Adipocyte (in vitro differentiated cells): ENCODE measurements around the gene METTL8.
"Not testable (repeated sequence)": the region's sequence is repeated elsewhere in the genome, so short reads cannot be mapped to it uniquely, and the experiment has no call there.

ENCODE experiments used
- DNase-seq: peaks from one replicate; pipeline ENCODE4 v3.0.0-alpha.2; 2015; ENCODE audit warnings: low read depth
- H3K27me3 ChIP-seq: replicated peaks from 2 replicates; pipeline ENCODE4 v1.7.0; 2013; ENCODE audit warnings: mild to moderate bottlenecking, low read length, moderate library complexity; ENCODE audit not compliant: control insufficient read depth, insufficient read depth
- H3K36me3 ChIP-seq: 2 replicates; pipeline ENCODE4 v1.7.0; 2013; ENCODE audit warnings: low read length, mild to moderate bottlenecking, moderate library complexity; ENCODE audit not compliant: control insufficient read depth, insufficient read depth, severe bottlenecking
- H3K4me1 ChIP-seq: 2 replicates; pipeline ENCODE4 v1.7.0; 2013; ENCODE audit warnings: mild to moderate bottlenecking, low read length, moderate library complexity; ENCODE audit not compliant: control insufficient read depth, insufficient read depth
- H3K4me3 ChIP-seq: 2 replicates; pipeline ENCODE4 v1.7.0; 2013; ENCODE audit warnings: mild to moderate bottlenecking, low read length, moderate library complexity
- H3K9ac ChIP-seq: 2 replicates; pipeline ENCODE4 v1.7.0; 2013; ENCODE audit warnings: mild to moderate bottlenecking, low read length, moderate library complexity
- H3K9me3 ChIP-seq: 2 replicates; pipeline ENCODE4 v1.7.0; 2013; ENCODE audit warnings: mild to moderate bottlenecking, low read length, moderate library complexity; ENCODE audit not compliant: control insufficient read depth

METTL8 gene

GRCh38 chr2:171319164-171319810, 114.5 kb downstream of the METTL8 start:
- no peak overlapping the region for H3K4me3 ChIP-seq
- no peaks in the 10 kb centered on the region for H3K9me3 ChIP-seq
- H3K36me3 ChIP-seq: peaks cover 23% of the 10 kb centered on the region
- no peaks in the 10 kb centered on the region for H3K27me3 ChIP-seq
- H3K9ac ChIP-seq: peak overlapping the region; percentile 4
- DNase-seq: peak; percentile 21
- H3K4me1 ChIP-seq: peaks cover 10% of the 10 kb centered on the region

GRCh38 chr2:171318463-171318934, 115.3 kb downstream of the METTL8 start:
- Histone ChIP-seq H3K36me3 (peaks cover 15% of the 10 kb centered on the region), H3K9ac (peak overlapping the region; percentile 4), H3K9me3 (no peaks in the 10 kb centered on the region), H3K27me3 (no peaks in the 10 kb centered on the region), H3K4me3 (no peak overlapping the region), H3K4me1 (peaks cover 10% of the 10 kb centered on the region)
- no peak for DNase-seq

- no peak overlapping the region for H3K4me3 ChIP-seq
- no peaks in the 10 kb centered on the region for H3K9me3 ChIP-seq
- no peak for DNase-seq
- no peaks in the 10 kb centered on the region for H3K27me3 ChIP-seq
- peaks cover 12% of the 10 kb centered on the region for H3K36me3 ChIP-seq
- peaks cover 10% of the 10 kb centered on the region for H3K4me1 ChIP-seq
- H3K9ac ChIP-seq: no peak overlapping the region
Observed at GRCh38 chr2:171317492-171318125, 116.2 kb downstream of the METTL8 start.

- Histone ChIP-seq H3K4me3 (no peak overlapping the region), H3K4me1 (peaks cover 10% of the 10 kb centered on the region), H3K36me3 (peaks cover 12% of the 10 kb centered on the region), H3K9ac (no peak overlapping the region), H3K27me3 (no peaks in the 10 kb centered on the region), H3K9me3 (peaks cover 1% of the 10 kb centered on the region)
- no peak for DNase-seq
Observed at GRCh38 chr2:171316755-171317337, 116.9 kb downstream of the METTL8 start.

DNA sequence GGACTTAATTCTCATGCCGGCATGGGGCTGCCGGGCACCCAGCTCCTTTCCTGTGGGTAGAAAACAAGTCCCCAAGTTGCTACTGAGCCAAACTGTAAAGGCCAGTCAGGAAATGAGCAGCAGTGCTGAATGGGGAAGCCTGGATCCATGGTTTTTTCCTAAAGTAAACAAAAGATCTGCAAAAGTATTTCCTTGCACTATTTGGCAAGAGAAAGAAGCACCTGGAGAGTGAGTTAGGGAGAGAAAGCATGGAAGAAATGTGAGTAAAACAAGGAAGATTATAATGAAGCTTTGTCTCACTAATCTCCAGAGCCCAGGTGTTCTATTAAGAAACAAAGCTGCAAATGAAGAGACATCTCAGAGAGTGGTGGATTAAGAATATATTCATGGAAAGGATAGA, 117.6 kb downstream of the METTL8 start:
- Histone ChIP-seq H3K9ac (no peak overlapping the region), H3K36me3 (peaks cover 8% of the 10 kb centered on the region), H3K4me3 (no peak overlapping the region), H3K27me3 (no peaks in the 10 kb centered on the region), H3K4me1 (peaks cover 10% of the 10 kb centered on the region), H3K9me3 (peaks cover 7% of the 10 kb centered on the region)
- no peak for DNase-seq

- H3K4me3 ChIP-seq: no peak overlapping the region
- H3K27me3 ChIP-seq: no peaks in the 10 kb centered on the region
- no peak for DNase-seq
- peaks cover 10% of the 10 kb centered on the region for H3K4me1 ChIP-seq
- no peak overlapping the region for H3K9ac ChIP-seq
- H3K36me3 ChIP-seq: peaks cover 4% of the 10 kb centered on the region
- H3K9me3 ChIP-seq: peaks cover 8% of the 10 kb centered on the region
Observed at GRCh38 chr2:171315781-171316180, 118.0 kb downstream of the METTL8 start.

DNA sequence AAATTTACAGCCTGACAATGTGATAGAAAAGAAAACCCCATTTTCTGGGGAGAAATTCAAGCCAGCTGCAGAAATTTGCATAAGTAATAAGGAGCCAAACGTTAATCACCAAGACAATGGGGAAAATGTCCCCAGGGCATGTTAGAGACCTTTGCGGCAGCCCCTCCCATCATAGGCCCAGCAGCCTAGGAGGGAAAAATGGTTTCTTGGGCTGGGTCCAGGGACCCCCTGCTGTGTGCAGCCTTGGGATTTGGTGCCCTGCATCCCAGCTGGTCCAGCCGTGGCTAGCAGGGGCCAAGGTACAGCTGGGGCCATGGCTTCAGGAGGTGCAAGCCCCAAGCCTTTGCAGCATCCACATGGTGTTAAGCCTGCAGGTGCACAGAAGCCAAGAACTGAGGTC, 121.6 kb downstream of the METTL8 start:
- not testable (repeated sequence) for H3K36me3 ChIP-seq, H3K27me3 ChIP-seq, H3K9me3 ChIP-seq, H3K4me3 ChIP-seq, H3K9ac ChIP-seq, DNase-seq, H3K4me1 ChIP-seq

DNA sequence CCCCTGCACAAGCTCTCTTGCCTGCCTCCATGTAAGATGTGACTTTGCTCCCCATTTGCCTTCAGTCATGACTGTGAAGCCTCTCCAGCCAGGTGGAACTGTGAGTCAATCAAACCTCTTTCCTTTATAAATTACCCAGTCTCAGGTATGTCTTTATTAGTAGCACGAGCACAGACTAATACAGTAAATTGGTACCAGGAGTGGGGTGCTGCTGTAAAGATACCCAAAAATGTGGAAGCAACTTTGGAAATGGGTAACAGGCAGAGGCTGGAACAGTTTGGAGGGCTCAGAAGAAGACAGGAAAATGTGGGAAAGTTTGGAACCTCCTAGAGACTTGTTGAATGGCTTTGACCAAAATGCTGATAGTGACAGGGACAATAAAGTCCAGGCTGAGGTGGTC, 122.2 kb downstream of the METTL8 start:
- not testable (repeated sequence) for H3K4me3 ChIP-seq, DNase-seq, H3K4me1 ChIP-seq, H3K27me3 ChIP-seq, H3K9me3 ChIP-seq, H3K9ac ChIP-seq, H3K36me3 ChIP-seq

DNA sequence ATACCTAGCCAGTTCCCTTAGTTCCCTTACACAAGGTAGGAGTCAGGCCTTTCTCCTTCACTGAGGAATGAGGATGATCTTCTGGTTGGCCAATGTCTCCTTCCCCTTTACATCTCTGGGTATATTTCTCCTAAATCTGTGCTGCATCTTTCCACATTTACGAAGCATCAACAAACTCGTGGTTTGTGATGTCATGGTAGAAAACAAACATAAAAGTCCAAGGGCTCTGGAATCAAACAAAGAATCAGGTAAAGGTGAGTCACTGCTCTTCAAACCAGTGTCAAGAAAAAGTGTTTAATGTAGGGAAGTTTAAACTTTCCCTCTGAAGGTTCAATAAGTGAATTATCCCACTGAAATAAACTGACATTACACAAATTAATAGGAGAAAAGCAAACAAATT, 122.9 kb downstream of the METTL8 start:
- no peaks in the 10 kb centered on the region for H3K4me1 ChIP-seq
- no peak for DNase-seq
- peaks cover 8% of the 10 kb centered on the region for H3K9me3 ChIP-seq
- no peaks in the 10 kb centered on the region for H3K27me3 ChIP-seq
- H3K4me3 ChIP-seq: no peak overlapping the region
- H3K9ac ChIP-seq: no peak overlapping the region
- H3K36me3 ChIP-seq: no peaks in the 10 kb centered on the region

DNA sequence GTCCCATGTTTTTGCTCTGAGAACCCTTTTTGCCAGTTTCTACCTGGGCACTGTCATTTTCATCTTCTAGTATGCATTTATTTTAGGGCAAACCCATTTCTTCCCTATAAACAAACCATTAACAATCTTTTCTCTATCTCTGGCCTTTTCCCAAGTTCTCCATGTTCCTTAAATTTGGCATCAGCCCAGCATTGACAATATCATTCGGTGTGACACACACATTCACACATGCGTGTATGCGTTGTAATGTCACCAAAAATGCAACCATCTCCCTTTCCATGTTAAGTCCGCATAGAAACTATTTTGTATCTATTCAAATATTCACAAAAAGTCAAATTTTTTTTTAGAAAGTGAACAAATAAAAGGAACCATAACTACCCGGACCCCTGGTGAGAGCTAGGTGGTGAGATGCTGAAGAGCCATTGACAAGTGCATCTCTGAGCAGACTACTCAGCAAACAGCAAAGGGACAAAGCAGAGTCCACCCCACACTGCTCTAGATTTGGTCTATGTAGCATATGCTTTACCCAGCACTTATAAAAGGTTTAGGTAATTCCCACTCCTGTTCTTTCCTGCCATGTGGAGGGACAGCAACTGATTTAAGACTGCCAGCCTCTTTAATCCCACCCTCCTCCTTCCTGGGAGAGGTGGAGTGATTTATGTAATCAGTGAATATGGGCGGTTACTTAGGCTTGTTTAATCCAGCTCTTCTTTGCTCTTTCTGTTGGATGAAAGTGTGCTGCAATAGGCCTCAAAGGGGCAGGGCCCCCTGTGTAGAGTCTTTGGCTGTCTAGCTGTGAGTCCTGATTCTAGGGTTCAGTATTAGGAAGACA, 124.1 kb downstream of the METTL8 start:
- Histone ChIP-seq H3K4me1 (no peaks in the 10 kb centered on the region), H3K36me3 (no peaks in the 10 kb centered on the region), H3K9ac (no peak overlapping the region), H3K4me3 (no peak overlapping the region), H3K27me3 (no peaks in the 10 kb centered on the region), H3K9me3 (peaks cover 8% of the 10 kb centered on the region)
- no peak for DNase-seq
